GM10847 (cell line): ENCODE data around the gene PPP2R1B.

Experiments
- POLR2A ChIP-seq: IDR thresholded peaks from 2 replicates; pipeline ENCODE4 v1.6.1; 2011; ENCODE audit not compliant: insufficient read length; ENCODE audit errors: extremely low read depth

The PPP2R1B gene

DNA sequence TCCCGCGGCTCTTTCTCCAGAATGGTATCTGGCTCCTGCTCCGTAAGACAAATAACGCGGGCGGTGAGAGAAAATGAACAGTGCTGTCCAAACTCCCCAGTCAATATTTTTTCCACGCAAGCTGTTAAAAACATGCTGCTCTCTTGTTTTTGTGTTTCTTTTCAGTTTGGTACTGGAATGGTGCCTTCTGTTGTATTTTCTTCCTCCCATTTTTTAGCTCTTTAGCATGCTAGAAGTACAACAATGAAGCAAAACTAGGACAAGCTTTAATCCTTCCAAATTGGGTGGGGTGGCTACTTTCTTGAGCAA is 599 bp upstream of the PPP2R1B start:
- TF ChIP-seq POLR2A = no peak

GRCh38 chr11:111765320-111765983 is 737 bp downstream of the PPP2R1B start:
- no peak for TF ChIP-seq POLR2A

- no peak for TF ChIP-seq POLR2A
These were observed 1.6 kb downstream of the PPP2R1B start for GRCh38 chr11:111764621-111765020.

DNA sequence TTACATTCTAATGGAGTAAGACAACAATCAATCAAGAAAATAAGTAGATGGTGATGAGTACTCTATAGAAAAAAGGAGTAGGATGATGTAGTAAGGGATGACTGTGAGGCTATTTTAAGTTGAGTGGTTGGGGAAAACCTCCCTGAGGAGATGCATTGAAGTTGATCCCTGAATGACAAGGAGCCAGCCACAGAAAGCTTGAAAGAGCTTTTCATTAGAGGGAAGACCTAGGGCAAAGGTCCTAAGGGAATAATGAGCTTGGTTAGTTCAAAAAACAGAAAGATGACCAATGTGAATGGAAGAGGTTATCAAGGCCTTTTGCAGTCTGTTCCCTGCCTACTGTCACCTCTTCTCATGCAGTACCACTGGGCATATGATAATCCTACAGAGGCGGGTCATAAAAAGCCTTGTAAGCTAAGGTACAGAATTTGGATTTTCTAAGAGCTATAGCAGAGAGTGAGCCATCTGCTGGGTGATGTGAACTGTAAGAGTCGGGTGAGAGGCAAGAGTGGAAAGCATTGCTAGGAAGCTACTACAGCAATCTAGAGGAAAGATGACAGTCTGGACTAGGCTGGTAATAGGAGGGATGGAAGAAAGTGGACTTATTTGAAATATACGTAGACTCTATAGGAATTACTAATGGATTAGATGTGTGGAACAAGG is 3.1 kb downstream of the PPP2R1B start:
- TF ChIP-seq POLR2A = no peak

DNA sequence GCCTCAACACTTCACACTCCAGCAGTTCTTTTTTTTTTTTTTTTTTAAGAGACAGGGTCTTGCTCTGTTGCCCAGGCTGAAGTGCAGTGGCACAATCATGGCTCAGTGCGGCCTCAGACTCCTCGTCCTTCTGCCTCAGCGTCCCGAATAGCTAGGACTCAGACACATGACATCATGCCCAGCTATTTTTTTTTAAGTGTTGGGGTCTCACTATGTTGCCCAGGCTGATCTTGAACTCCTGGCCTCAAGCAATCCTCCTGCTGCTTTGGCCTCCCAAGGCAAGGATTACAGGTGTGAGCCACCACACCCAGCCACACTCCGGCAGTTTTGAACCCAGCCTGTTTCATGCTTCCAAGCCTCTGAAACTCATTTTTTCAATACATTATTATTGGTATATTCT is 3.7 kb downstream of the PPP2R1B start:
- no peak for TF ChIP-seq POLR2A

DNA sequence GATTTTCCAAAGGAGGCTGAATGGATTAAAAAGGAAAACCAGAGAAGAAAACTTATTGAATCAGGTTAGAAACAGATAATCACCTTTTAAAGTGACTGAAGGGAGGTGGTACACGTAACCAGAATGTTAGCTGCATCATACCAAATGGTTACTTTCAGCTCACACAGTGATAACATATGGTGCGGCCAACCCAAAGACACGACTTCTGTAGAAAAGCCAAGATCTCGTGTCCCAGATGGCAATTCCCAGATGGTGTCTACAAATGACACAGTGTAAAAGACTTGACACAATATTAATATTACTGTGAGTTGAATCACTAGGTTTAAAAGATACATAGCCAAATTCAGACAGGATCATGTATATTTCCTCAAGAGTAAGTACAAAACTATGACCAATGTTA is 5.2 kb downstream of the PPP2R1B start:
- TF ChIP-seq POLR2A = no peak

GRCh38 chr11:111759778-111760407 is 6.3 kb downstream of the PPP2R1B start:
- TF ChIP-seq POLR2A = no peak

- no peak for TF ChIP-seq POLR2A
These were observed 6.8 kb downstream of the PPP2R1B start for GRCh38 chr11:111759376-111759775.

- TF ChIP-seq POLR2A = no peak
These were observed 10.1 kb downstream of the PPP2R1B start for GRCh38 chr11:111756097-111756496.

GRCh38 chr11:111749646-111750045 is 16.5 kb downstream of the PPP2R1B start:
- TF ChIP-seq POLR2A = no peak

DNA sequence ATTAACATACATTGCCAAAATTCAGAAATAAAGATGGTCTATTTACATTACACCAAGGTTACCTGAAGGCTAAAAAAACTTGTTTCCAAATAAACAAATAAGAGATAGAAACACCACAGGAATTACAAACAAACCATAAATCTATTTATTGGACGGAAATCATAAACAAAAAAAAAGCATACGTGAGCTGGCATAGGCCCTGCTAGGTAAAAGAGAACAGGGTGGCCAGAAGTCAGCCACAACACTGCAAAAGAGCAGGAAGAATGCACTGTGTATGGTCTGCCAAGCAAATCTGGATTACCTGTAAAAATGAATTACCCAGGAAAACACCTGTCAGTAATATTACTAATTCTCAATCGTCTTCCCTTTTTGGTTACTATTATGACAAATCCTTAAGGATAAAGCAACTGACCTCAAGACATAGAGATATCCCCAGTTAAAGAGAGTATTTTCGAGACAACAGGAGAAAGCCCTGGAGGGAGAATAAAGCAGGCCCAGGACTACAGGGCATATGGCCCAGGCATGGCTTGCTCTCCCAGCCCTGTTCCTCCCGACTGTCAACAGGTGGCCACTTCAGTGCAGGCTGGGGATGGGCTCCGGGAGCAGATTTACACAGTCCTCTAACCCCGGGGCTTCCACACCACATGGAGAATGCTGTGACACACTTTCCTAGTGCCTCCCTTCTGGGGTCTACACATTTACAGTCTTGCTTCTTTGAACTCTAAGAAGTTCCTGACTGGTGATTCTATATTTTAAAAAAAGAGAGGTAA is 18.0 kb downstream of the PPP2R1B start:
- no peak for TF ChIP-seq POLR2A

GRCh38 chr11:111745719-111746504 is 20.3 kb downstream of the PPP2R1B start:
- no peak for TF ChIP-seq POLR2A

- TF ChIP-seq POLR2A = no peak
These were observed 22.5 kb downstream of the PPP2R1B start for GRCh38 chr11:111743700-111744099.

GRCh38 chr11:111741751-111742150 is 24.4 kb downstream of the PPP2R1B start:
- no peak for TF ChIP-seq POLR2A

- no peak for TF ChIP-seq POLR2A
These were observed 26.9 kb downstream of the PPP2R1B start for GRCh38 chr11:111739299-111739698.

DNA sequence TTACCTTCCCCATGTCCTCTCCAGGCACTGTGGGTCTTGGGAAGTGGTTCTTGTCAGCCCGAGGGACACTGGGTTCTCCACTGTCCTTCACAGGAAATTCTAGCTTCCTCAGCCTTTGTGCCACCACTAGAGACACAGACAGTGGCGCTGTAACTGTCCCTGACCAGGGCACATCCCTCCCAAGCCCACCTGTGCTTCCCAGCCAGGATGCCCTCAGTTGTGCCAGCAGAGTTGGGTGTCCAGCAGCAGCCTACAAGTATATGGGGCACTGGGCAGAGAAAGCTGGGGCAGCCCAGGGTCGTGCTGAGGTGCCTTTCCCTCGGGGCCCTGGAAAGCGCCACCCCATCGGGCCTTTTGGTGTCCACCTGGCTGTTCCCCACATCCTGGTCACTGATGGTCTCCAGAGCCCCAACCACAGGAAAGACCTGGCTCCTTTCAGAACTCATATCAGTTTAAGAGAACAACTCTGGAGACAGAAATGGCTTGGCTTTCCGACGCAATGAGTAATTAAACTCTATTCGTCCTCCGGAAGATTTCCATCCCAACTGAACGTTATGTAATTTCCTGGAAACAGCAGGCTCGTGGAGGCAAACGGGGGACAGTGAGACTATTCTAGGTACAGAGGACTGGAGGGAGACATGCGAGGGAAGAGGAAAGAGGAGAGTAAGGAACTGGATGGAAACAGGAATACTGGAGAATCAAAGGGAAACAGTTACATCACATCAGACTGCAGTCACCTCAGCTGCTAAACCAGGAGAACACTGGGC is 28.6 kb downstream of the PPP2R1B start:
- TF ChIP-seq POLR2A = no peak
